Stimulated activated CD8-positive, alpha-beta memory T cell treated with anti-CD3 and anti-CD28 coated beads, Interleukin-7, amount 100 ng/mL, for 48 hours (primary cell): ENCODE measurements around the gene SMYD3.

Experiments used
- DNase-seq, 2 donors: peaks; one replicate each; pipeline ENCODE4 v3.0.0-alpha.2; 2020; ENCODE audit warnings: low read depth in 1 of 2; ENCODE audit errors: extremely low read depth in 1 of 2

Gene SMYD3

GRCh38 chr1:246476771-246477170 lies 30.3 kb downstream of the SMYD3 start:
- no peak for DNase-seq

GRCh38 chr1:246471688-246472087 lies 35.4 kb downstream of the SMYD3 start:
- DNase-seq = no peak

- DNase-seq = no peak
Measured at GRCh38 chr1:246470585-246470984, 36.5 kb downstream of the SMYD3 start.

DNA sequence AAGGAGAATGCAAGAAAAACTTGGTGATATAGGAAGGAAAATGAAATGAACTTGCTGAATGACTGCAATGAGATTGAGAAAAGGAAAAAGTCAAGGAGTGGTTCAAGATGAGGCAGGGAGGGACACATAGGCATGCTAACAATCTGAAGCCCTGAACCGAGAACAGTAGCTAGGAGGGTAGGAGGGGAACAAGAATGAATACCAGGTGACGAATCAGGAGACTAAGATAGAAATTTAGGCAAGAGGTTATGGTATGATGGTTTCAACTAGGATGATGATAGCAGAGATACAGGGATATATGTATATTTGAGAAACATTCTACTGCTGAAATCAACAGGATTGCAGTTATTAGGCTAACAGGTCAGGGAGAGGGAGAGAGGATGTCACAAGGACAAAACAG lies 44.1 kb downstream of the SMYD3 start:
- DNase-seq = no peak

GRCh38 chr1:246460406-246460805 lies 46.7 kb downstream of the SMYD3 start:
- no peak for DNase-seq

DNA sequence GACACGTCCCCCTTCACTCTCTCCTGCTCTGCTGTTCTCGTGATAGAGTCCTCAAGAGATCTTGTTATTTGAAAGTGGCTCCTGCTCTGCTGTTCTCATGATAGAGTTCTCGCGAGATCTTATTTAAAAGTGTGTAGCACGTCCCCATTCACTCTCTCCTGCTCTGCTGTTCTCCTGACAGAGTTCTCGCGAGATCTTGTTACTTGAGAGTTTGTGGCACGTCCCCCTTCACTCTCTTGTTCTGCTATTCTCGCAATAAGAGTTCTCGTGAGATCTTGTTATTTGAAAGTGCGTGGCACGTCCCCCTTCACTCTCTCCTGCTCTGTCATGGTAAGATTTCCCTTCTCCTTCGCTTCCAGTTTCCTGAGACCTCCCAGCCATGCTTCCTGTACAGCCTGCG lies 47.9 kb downstream of the SMYD3 start:
- no peak for DNase-seq

DNA sequence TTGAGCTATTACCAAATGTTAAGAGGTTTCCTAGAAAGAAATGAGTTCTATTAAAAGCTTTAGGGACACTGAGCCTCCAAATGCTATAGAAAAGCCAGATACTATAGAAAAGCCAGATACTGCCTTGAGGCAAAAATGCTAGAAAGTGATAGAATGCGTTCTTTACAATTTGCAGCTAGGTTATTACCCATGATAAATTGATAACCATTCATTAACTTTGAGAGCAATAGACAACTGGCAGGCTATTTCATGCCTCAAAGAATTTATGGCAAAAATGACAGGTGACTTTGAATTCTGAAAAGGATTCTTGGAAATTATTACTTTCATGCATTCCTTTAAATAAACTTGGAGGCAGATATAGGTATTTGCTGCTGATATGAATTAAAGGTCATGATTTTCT lies 51.6 kb downstream of the SMYD3 start:
- no peak for DNase-seq

- no peak for DNase-seq
Measured at GRCh38 chr1:246454655-246455054, 52.4 kb downstream of the SMYD3 start.

DNA sequence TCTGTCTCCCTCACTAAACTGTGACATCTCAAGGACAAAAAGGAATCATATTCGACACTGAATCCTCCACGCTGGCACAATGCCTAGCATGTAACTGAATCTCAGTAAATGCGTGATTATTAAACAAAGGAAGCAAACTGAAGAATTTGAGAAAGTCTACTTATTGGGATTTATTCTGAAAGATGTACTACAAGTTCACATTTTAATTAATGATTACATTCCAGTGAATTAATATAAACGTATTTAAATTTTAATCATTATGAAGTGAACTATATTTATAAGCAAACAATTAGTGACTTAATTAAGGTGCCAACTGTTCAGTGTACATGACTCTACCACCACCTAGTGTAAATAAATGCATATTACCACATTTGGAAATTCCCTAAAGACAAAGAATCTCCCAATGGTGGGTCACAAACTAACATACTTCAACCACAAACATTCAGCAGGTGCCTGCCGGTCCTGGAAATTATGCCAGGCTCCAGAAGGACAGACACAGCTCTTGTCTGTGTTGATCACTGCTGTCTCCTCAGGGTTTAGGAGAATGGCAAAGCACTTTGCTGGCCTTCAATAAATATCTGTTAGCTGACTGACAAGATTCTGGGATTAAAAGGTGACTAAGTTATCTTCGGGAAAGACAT lies 56.3 kb downstream of the SMYD3 start:
- no peak for DNase-seq

GRCh38 chr1:246448373-246448772 lies 58.7 kb downstream of the SMYD3 start:
- DNase-seq = no peak

- DNase-seq = no peak
Measured at GRCh38 chr1:246447501-246447900, 59.6 kb downstream of the SMYD3 start.

GRCh38 chr1:246445503-246445902 lies 61.6 kb downstream of the SMYD3 start:
- no peak for DNase-seq

DNA sequence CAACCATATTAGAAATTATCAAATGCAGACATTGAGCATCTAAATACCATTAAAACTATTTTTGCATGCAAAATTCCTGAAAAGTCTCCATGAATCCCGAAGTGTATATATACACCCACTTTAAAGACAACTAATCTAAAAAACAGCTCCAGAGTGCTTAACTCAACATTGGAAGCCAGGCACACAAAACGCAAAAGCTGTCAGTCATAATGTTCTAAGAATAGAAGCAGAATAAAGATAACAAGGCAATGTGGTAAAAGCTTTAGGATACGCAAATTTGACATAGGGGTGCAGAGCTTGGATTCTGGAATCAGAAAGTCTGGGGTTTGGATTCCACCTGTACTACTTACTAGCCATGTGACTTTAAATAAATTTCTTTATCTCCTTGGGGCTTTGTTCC lies 62.5 kb downstream of the SMYD3 start:
- no peak for DNase-seq

- no peak for DNase-seq
Measured at GRCh38 chr1:246437961-246438360, 69.1 kb downstream of the SMYD3 start.

DNA sequence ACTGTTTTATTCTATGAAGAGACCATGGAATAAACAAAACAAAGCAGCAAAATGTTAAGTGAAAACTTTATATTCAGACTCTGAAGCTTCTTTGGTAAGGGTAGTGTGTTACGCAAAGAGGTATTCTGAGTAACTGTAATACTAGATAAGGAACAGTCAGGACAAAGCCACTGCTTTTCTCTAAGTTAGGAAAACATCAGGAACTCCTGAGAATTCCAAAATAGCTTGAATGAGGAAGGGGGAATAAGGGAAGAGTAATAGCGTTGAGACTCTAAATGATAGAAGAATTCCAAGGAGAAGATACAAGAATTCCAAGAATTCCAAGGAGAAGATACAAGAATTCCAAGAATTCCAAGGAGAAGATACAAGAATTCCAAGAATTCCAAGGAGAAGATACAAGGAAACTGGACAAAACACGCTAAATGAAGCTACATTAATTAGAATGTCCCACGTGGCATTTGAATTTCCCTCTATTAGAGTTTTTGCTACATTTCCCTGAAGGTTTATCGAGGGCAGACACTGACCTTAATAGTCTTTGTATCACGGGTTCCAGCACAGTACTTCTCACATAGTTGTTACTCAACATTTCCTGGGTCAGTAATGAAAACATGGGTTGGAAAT lies 71.5 kb downstream of the SMYD3 start:
- no peak for DNase-seq

GRCh38 chr1:246434335-246434734 lies 72.7 kb downstream of the SMYD3 start:
- no peak for DNase-seq

- DNase-seq = peak; percentile 11 to 60
Measured at GRCh38 chr1:246428542-246429308, 78.4 kb downstream of the SMYD3 start.

DNA sequence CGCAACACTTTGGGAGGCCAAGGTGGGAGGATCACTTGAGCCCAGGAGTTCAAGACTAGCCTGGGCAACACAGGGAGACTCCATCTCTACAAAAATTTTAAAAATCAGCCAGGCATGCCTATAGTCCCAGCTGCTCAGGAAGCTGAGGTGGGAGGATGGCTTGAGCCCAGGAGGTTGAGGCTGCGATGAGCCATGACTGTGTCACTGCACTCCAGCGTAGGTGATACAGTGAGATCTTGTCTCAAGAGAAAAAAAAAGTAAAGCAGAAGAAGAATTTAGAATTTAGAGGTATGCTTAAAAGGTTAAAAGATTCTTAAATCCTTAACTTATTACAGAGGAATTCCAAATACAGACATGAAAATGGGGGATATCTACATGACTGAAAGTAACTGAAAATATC lies 79.5 kb downstream of the SMYD3 start:
- DNase-seq = no peak

- DNase-seq = no peak
Measured at GRCh38 chr1:246425895-246426294, 81.2 kb downstream of the SMYD3 start.

DNA sequence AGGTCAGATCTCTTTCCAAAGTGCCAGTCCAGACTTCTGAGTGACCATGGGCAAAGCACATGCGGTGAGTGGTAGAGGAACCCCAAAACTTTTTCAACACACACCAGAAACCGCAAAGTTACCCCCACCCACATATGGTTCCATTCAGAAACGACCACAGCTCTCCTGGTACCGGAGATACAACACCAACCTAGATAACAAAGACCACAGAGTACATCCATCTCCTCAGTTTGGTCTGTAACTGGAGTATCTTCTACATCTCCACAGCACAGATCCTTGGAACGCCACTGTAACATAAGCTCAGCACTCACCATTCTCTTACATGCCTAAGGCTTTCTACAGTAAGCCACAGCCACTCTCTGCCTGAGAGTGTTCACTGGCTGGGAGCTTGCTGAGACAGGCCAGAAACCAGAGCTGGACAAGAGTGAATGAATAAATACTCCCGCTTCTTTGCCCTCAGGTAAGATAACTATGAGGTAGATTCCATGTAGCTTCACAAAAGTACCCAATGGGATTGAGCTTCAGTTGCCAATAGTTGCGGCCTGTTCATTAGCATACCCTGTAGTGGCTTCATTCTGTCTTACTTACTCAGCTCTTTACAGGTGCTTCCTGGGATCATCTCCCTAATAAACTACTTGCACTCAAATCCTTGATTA lies 81.8 kb downstream of the SMYD3 start:
- no peak for DNase-seq

DNA sequence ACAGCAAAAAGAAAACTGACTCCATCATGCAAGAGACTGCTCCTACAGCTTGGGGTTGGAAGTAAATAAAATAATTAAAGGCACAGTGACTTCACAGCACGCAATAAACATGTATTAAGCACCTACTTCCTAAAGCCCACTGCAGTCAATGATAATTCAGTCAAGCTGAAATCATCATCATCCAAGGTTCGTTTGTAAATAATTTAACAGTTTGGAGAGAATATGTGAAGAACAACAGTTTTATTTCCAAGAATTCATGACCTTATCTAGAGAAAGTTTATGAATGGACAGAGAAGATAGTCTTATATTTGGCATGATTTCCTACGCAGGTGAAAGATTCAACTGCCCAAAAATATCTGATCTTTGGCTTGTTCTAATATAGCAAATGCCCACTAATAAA lies 86.8 kb downstream of the SMYD3 start:
- no peak for DNase-seq
